ENCODE measurements around the gene BRI3. TPM values are rescaled to one million over a fixed set of nuclear protein-coding genes. Genes with fewer than 3 reads are reported as not detected.

BRI3 gene
- total and polyA plus RNA-seq, 10 of the 15 experiments (the other 5 are each of a cell fraction or from before 2014, with no cell fraction given) = 4.5 to 56.3 (median 21.5) TPM

- H3K9ac ChIP-seq (ENCODE audit: control insufficient read depth, insufficient read depth, low read length) = peak overlapping the region; percentile 75; the same call in 1 of the 2 replicates
These were observed 1.2 kb downstream of the BRI3 start for GRCh38 chr7:98282703-98283102.

More at GRCh38 chr7:98282703-98283102, 1.2 kb downstream of the BRI3 start:
- ChIA-PET POLR2A (interaction anchor here (1.1 kb wide), 1 partner anchor 118 kb away, joined by 3 read pairs; the partner anchor contains the start of gene BAIAP2L1), RAD21 (ENCODE audit: unreplicated experiment) (interaction anchor here (2.3 kb wide), 1 partner anchor 32 kb away, joined by 6 read pairs; no protein-coding TSS in a partner anchor), SMC1A (ENCODE audit: uncharacterized antibody, unreplicated experiment) (interaction anchor here (0.7 to 1.6 kb wide), 3 partner anchors 21 to 119 kb away, joined by 3 to 5 read pairs (median 3); no protein-coding TSS in a partner anchor), CTCF (interaction anchor here (0.6 to 1.6 kb wide), 3 partner anchors 17 to 128 kb away, joined by 3 to 10 read pairs (median 4); partner anchors contain the start of gene BAIAP2L1)
- 78% methylated on average over 16 of the region's 16 CpGs for WGBS (ENCODE audit: insufficient coverage, insufficient replicate concordance, low lambda C conversion rate, missing lambda C conversion rate)
- ATAC-seq = no peak
- BruUV-seq (replicated peaks) = TSS peak; percentile 80
- H3K27me3 ChIP-seq (replicated peaks in 1 of 2; ENCODE audit: control insufficient read depth in 2 of 2, insufficient read depth in 2 of 2, low read length in 1 of 2) = no peaks in the 10 kb centered on the region
- intact Hi-C loops (cut with micrococcal nuclease; ENCODE audit: unreplicated experiment) = no loop called here
- no peak for TF ChIP-seq ZNF217 (IDR thresholded peaks at IDR 0.05)
- no peak for TF ChIP-seq ATF3 (IDR thresholded peaks at IDR 0.05; ENCODE audit: borderline replicate concordance, extremely low read depth, low read depth, low read length)
- TF ChIP-seq MLLT1 (IDR thresholded peaks at IDR 0.05) = 0 out of 2 replicates have a peak, but pooled peaks have one; percentile 31
- peak; percentile 38 for FAIRE-seq
- DNase-seq (ENCODE audit: low read depth, low spot score) = no peak
- peak overlapping the region; percentile 84; the same call in 1 of the 2 replicates for H3K4me3 ChIP-seq
- H3K79me2 ChIP-seq (ENCODE audit: control insufficient read depth, insufficient read depth, low read length) = peaks cover 2% of the 10 kb centered on the region; the same call in 1 of the 2 replicates
- H3K27ac ChIP-seq (ENCODE audit: control insufficient read depth, insufficient read depth) = no peak overlapping the region
- no peaks in the 10 kb centered on the region for H4K20me1 ChIP-seq (ENCODE audit: control insufficient read depth, insufficient read depth)
- H3K9me3 ChIP-seq (replicated peaks; ENCODE audit: control insufficient read depth, insufficient read depth, low read length) = no peaks in the 10 kb centered on the region
- peak overlapping the region; percentile 93 for H3K4me2 ChIP-seq (ENCODE audit: control insufficient read depth, insufficient read depth)
- no peak overlapping the region for H2AFZ ChIP-seq (ENCODE audit: control insufficient read depth, low read depth, low read length)
- H3K4me1 ChIP-seq (ENCODE audit: control insufficient read depth, insufficient read depth, low read length) = peaks cover 8% of the 10 kb centered on the region
- in situ Hi-C loops (cut with MboI) = no loop called here
- no peaks in the 10 kb centered on the region; a peak in 2 of 4 replicates for H3K36me3 ChIP-seq (ENCODE audit: control insufficient read depth in 2 of 2, insufficient read depth in 2 of 2, low read length in 1 of 2)

Measured in GM12878 (cell line).